ENCODE measurements around the gene GLTP. TPM values are rescaled to one million over a fixed set of nuclear protein-coding genes. Genes with fewer than 3 reads are reported as not detected.

Gene GLTP
- total RNA-seq, 1 donor from 2014 or later: 210 TPM

GRCh38 chr12:109833307-109834189 is 46.8 kb downstream of the GLTP start, which contains the start of gene TRPV4:
TSS of gene TRPV4 (minus strand) at chr12:109833398. CDS start at chr12:109814796, 18,602 bp downstream.
- DNase-seq (ENCODE audit: low read depth) (no peak), FAIRE-seq (no peak)
- no peaks in the 10 kb centered on the region for H3K27me3 ChIP-seq (ENCODE audit: control insufficient read depth, insufficient read depth, low read length)
- no peaks in the 10 kb centered on the region for H3K36me3 ChIP-seq (ENCODE audit: control insufficient read depth, insufficient read depth, low read length)
- peak within 1 kb of the TSS; percentile 42 for H3K4me3 ChIP-seq (ENCODE audit: low read depth, low read length)
- no peak for TF ChIP-seq CTCF (IDR thresholded peaks at IDR 0.05; ENCODE audit: insufficient read depth, low read length, severe bottlenecking)

DNA sequence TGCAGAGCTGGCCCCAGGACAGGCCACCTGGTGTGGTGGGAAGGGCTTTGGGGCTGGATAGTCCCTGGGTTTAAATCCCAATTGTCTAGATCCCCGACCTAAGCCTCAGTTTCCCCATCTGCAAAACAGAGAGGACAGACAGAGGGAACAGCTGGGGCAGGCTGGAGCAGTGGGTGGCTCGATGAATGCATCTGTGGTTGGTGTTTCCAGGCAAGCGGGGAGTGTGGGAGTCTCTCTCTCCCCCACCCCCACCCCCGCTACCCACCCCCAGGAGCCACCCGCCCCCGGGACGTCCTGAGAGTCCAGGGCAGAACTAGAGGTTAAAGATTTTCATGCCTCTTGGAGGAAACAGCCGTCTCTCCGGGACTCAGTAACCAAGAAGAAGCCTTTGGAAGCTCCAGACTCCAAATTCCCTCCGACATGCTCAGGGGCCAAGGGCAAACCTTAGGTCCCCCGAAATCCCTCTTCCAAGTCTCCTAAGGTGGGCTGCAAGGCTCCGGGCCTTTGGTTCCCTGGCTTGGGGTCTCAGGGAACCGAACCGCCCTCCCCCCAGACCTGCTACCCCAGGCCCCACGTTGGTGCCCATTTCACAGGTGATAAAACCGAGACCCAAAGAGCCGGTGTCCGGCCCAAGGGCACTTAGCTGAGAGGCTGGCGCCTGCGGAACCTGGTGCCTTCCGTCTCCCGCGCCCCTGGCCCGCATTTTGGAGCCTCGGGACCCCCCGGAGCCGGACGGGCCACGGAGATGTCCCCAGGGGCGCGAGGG is 47.6 kb downstream of the GLTP start:
- Histone ChIP-seq H3K4me3 (ENCODE audit: low read depth, low read length) (peak overlapping the region; percentile 42), H3K27me3 (ENCODE audit: control insufficient read depth, insufficient read depth, low read length) (no peaks in the 10 kb centered on the region), H3K36me3 (ENCODE audit: control insufficient read depth, insufficient read depth, low read length) (no peaks in the 10 kb centered on the region)
- no peak for TF ChIP-seq CTCF (IDR thresholded peaks at IDR 0.05; ENCODE audit: insufficient read depth, low read length, severe bottlenecking)
- no peak for FAIRE-seq
- no peak for DNase-seq (ENCODE audit: low read depth)

GRCh38 chr12:109831929-109832328 is 48.4 kb downstream of the GLTP start:
- TF ChIP-seq CTCF (IDR thresholded peaks at IDR 0.05; ENCODE audit: insufficient read depth, low read length, severe bottlenecking): no peak
- no peak overlapping the region for H3K4me3 ChIP-seq (ENCODE audit: low read depth, low read length)
- H3K36me3 ChIP-seq (ENCODE audit: control insufficient read depth, insufficient read depth, low read length): no peaks in the 10 kb centered on the region
- DNase-seq (ENCODE audit: low read depth): no peak
- FAIRE-seq: peak; percentile 40
- H3K27me3 ChIP-seq (ENCODE audit: control insufficient read depth, insufficient read depth, low read length): no peaks in the 10 kb centered on the region

DNA sequence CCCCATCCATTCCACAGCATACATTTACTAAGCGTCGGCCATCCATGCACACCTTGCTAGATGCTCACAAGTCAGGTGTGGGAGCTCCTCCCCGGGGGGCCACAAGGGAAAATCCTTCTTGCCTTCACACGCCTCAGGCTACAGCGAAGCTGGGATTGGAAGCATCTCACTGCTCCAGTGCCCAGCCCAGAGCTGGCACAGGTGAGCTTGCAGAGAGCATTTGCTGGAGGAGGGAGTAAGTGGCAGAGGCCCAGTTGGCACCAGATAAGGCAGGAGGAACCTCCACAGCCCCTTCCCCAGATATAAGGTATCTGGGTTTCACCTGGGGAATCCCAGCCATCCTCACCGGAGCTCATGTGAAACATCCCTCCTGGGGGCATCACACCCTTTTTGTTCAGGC is 49.0 kb downstream of the GLTP start:
- no peak for TF ChIP-seq CTCF (IDR thresholded peaks at IDR 0.05; ENCODE audit: insufficient read depth, low read length, severe bottlenecking)
- Histone ChIP-seq H3K36me3 (ENCODE audit: control insufficient read depth, insufficient read depth, low read length) (no peaks in the 10 kb centered on the region), H3K4me3 (ENCODE audit: low read depth, low read length) (no peak overlapping the region), H3K27me3 (ENCODE audit: control insufficient read depth, insufficient read depth, low read length) (no peaks in the 10 kb centered on the region)
- FAIRE-seq (no peak), DNase-seq (ENCODE audit: low read depth) (no peak)

DNA sequence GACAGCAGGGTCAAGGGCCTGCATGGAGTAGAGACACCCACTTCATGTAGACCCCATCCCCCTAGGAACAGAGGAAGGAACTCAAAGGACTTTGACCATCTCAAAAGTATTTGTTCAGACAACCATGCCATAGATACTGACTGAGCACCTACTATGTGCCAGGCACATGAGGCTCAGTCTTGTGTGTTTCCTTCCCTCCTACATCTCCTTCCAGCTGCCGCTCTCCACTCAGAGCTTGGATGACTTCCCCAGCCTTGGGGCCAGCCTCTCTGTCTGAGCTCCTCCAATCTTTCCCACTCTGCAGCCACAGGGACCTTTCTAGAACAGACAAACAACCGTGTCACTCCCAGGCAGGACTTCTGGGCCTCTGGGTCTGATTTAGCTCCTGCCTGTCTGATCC is 49.6 kb downstream of the GLTP start:
- DNase-seq (ENCODE audit: low read depth) (no peak), FAIRE-seq (peak; percentile 60)
- no peaks in the 10 kb centered on the region for H3K36me3 ChIP-seq (ENCODE audit: control insufficient read depth, insufficient read depth, low read length)
- H3K4me3 ChIP-seq (ENCODE audit: low read depth, low read length): no peak overlapping the region
- H3K27me3 ChIP-seq (ENCODE audit: control insufficient read depth, insufficient read depth, low read length): no peaks in the 10 kb centered on the region
- TF ChIP-seq CTCF (IDR thresholded peaks at IDR 0.05; ENCODE audit: insufficient read depth, low read length, severe bottlenecking): no peak

Measured in bronchial epithelial cell (primary cell).